ENCODE measurements around the gene FGF5.
A peak's percentile ranks its signal among the peaks of the same experiment; 100 is the strongest.
"Not testable (repeated sequence)": the region's sequence is repeated elsewhere in the genome, so short reads cannot be mapped to it uniquely, and the experiment has no call there.

FGF5 gene

DNA sequence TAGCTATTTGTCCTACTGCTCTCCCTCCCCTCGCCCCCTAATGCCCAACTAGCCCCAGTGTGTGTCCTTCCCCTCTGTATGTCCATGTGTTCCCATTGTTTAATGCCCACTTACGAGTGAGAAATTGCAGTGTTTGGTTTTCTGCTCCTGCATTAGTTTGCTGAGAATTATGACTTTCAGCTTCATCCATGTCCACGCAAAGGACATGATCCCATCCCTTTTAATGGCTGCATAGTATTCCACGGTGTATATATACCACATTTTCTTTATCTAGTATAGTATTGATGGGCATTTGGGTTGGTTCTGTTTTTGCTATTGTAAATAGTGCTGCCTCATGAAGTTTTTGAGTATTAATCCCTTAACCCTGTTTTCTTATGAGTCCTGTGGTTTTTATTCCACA lies 35.4 kb downstream of the FGF5 start:
- DNase-seq = no peak

DNA sequence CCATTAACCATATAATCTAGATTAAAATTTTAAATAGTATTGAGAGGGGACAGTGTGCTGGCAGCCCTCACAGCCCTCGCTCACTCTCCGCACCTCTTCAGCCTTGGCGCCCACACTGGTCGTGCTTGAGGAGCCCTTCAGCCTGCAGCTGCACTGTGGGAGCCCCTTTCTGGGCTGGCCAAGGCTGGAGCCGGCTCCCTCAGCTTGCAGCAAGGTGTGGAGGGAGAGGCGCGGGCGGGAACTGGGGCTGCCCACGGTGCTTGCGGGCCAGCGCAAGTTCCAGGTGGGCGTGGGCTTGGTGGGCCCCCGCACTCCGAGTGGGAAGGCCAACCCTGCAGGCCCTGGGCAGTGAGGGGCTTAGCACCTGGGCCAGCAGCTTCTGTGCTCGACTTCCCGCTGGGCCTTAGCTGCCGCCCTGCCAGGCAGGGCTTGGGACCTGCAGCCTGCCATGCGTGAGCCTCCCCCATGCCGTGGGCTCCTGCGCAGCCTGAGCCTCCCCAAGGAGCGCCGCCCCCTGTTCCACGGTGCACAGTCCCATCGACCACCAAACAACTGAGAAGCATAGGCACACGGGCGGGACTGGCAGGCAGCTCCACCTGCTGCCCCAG lies 36.3 kb downstream of the FGF5 start:
- DNase-seq = no peak

DNA sequence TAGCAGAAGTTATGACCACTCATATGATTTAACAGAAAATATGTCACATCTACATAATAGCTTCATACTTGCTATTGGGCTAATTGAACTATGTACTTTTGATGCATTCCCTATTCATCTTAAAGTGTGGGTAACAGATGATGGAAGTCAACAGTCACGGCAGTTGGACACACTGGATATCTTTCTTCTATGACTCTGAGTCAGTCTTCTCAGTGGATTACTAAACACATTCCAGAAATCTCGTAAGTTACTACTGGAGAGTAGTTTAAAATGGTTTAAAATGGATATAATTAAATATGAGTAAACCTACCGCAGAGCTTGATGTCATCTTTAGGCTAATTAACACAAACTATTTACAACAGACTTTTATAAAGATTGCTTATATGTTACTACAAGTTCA lies 39.0 kb downstream of the FGF5 start:
- DNase-seq = no peak

DNA sequence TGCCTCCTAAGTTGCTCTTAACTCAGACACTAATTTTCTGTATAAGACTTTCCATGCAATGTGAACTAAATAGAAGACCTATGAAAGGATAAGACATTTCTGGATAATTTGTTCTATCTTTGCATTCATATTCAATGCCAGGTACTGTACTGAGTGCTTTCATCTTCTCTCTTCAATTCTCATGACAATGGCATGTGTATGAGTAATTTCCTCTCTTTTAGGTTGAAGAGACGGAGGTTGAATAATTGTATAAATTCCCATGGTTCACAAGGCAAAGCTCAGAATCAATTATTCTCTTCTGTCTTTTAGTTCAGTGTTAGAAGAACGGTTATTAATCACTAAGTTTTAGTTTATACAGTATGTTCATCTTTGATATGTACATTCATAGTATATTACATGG lies 39.8 kb downstream of the FGF5 start:
- no peak for DNase-seq

DNA sequence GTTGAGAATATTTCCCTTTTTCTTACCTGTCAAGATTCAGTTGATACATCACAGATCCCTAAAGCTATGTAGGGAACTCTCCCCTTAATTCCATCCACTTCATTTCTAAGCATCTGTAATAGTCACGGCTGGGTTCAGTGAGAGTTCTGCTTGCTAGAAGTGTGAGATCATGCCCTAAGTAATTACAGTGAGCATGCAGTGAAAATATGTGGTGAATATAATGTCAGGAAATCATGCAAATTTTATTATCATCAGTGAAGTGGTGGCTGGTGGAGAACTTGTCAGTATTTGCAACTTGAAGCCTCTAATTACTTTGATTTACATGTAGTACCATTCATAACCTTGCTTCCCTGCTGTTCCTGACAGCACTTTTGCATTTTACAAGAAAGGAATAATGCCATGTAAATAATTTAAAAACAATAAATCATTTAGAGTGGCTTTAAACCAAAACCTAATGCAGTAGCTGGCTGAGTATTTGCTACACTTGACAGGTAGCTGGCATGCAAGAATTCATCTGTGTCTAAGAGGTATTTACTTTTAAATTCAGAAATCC lies 40.8 kb downstream of the FGF5 start:
- DNase-seq = no peak

DNA sequence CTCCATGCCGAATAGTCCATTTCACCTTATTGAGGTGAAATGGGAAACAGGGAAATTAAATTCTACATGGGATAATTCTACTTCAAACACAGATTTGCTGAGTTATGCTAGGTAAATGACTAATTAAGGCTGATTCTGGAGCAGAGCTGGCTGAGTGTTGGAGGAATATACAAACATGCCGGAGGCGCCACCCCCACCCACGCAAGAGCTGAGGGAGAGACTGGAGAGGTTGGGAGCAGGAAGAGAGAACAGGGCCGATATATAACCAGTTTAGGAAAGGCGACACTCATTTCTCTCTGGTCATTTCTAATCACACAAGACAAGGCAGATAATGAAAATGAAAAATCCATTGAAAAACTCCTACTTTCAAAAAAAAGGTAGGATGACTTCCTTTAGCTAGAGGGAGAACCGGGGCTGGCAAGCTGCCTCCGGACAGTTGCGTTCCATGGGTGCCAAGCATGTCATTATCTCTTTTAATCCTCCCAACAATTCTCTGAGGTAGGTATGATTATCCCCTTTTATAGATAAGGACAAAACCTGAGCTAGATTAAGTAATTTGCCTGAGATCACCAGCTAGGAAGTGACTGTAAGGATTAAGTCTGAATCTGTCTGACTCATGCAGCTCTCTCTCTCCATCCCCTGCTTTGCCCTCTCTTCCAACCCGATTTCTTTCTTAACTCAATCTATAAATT lies 41.5 kb downstream of the FGF5 start:
- no peak for DNase-seq

DNA sequence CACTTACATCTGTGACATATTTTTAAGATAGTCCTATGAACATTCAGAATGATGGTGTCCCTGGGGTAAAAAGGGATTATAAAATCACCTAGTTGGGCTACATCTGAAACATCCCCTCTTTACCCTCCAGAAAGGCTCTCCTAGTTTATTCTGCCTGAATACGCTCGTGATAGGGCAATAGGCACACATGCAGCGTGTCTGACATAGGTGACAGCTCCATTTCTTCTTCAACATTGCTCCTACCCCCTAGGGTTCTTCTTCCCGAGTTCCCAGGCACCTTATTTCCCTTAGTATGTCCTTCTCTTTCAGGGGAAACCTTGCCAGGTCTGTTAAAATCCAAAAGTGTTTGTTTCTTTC lies 42.0 kb downstream of the FGF5 start:
- no peak for DNase-seq

DNA sequence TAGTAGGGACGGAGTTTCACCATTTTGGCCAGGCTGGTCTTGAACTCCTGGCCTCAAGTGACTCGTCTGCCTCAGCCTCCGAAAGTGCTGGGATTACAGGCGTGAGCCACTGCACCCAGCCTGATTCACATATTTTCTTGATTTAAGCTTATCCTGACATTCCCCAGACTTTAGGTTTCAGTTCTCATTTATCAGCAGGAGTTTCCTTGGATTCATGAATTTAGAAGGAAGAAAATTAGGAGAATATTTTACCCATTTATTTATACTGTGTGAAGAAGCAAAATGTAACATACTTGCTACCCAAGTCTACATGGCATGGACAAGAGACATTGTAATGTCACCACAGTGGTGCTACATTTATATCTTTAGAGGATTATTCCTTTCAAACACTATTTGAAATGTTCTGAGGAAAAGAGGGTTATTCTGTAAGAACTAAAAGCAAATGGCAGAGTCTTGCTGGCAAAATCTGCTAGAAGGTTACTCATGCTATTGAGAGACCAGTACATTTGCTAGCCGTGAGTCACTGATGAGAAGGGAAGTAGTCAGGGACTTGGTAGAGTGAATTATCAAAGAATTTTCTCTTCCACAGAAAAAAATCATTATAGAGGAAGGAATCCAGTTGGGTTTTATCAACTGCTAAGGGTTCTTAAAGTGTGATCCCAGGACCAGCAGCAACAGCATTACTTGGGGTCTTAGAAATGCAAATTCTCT lies 43.0 kb downstream of the FGF5 start:
- no peak for DNase-seq

DNA sequence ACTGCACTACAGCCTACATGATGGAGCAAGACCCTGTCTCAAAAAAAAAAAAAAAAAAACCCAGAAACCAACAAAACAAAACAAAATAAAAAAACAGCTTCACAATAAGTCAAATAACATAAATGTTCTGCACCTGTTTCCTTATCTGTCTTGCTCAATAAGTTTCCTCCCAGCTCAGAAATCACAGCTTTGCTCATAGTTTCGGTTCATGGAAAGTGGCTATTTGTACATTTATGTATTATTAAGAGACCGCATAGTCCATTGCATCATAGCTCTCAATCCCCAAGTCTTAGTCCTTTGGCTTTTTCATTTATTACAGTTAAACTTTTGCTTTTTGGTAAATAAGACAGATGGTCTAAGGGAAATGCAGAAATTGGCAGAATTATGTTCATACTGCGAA lies 44.7 kb downstream of the FGF5 start:
- no peak for DNase-seq

DNA sequence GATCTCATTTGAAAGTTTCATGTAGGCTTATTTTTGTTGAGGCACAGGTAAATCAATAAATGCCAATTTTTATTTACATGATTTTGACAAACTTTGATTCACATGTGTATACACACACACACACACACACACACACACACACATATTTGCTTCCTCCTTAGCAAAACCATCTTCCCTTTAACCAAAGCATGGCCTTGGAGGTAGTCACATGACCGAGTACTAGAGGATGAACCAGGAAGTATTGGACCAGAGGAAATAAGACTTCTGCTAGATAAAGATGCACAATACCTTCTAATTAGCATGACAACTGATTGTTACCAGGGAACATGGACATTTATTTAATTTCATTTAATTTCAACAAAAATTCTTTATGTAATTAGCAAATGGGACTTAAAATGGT lies 45.7 kb downstream of the FGF5 start:
- no peak for DNase-seq

DNA sequence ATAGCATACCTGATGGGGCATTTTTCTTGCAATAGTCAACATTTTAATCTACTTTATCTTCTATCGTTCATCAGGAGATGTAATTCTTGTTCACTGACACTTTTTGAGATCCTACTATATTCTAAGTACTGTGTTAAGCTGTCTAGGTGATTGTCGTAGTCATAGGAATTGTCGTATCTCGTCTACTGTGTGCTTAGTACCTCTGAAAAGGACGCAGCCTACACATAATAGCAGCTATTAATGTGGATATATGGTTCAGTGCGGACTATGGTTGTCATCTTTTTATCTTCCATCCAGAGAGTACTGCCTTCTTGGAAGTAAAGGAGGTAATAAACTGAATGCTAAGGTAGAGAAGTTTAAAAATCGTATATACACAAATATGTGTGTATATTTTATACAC lies 47.2 kb downstream of the FGF5 start:
- DNase-seq = no peak

DNA sequence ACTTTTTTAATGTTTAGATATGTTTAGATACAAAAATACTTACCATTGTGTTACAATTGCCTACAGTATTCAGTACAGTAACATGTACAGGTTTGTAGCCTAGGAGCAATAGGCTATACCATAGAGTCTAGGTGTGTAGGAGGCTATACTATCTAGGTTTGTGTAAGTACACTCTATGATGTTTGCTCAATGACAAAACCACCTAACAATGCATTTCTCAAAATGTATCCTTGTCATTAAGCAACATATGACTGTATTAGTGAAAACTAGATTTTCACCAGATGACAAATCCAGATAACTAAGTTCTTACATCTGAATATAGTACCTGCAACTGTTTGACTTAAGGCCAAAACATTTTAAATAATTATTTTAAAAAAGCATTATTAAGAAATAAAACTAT lies 49.4 kb downstream of the FGF5 start:
- not testable (repeated sequence) for DNase-seq

DNA sequence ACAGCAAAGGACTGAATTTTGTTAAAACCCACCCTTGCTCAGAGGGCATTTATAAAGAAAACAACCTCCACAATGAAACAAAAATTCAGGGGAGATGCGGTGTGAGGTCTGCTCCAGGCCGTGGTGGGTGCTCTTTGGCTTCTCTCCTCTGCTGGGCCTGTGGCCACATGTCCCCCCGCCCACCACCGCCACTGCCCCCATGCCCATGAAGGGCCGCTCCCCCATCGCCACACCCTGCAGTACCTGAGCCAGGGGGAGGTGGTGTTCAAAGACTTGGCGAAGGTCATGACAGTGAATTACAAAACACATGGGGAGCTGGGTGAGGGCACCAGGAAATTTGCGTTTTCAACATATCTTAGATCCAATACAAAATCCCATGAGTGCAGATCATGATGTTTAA lies 54.9 kb downstream of the FGF5 start:
- no peak for DNase-seq

DNA sequence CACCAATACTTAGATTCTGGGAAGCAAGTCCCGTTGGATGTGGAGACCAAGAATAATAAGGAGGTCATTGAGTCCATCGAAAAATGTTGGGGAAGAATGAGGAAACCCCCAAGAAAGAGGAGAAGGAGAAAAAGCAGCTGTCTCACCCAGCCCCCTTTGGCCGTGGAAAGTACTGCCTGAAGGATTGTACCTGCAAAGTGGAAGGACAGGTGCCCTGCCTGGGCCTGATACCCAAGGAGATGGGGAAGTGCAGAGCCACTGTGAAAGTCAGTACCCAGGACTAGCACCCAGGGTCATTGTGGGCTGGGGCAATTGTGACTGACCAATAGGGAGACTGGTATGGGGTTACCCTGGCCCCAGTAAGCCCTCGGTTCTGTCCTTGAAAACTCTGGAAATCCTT lies 55.3 kb downstream of the FGF5 start:
- DNase-seq = no peak

DNA sequence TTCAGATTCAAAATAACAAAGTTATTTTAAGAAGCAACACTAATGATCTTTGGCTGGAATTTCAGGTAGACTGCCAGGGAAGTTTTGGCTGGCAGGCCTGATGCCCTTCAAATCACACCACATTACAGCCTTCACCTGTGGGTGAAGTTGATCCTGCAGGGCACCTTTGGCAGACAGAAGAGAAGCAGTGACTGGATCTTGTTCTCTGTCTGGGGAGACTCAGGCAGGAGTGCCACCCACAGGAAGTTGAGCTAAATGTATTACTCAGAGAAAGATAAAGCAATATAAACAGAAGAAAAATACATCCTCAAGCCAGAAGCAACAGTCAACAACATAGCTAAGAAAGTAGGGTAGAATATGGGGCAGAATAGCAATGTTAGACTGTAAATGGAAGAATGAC lies 56.3 kb downstream of the FGF5 start:
- no peak for DNase-seq

DNA sequence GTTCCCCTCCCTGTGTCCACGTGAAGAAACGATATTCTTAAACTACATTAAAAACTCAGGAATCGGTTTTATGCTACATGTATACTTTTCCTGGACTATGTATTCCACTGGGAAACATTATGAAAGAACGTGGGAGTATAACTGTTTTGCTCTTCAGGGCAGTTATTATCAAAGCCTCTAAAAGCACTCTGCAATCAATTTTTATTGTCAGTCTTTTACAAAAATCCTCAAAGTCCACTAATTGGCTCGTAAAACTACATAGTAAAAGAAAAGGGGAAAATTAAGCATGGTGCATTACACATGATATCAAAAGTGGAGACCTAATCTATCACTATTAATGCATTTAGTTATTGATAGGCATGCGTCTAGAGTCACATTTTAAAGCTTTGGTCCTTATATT lies 57.7 kb downstream of the FGF5 start:
- DNase-seq = no peak

DNA sequence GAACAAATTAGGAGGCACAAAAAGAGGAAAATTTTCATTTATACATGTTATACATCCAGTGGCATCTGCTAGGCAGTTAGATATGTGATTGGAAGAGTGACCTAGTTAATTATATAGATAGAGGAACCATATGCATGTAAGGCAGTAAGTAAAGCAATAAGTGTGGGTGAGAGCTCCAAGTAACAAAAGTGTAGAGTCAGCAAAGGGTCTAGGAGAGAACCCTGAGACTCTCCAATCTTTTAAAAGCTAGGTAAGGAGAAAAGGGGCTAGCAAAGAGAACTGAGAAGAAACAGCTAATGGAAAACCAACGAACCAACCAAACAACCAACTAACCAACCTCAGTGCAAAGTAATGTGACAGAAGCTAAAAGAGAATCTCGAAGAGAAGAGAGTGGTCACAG lies 65.2 kb downstream of the FGF5 start:
- no peak for DNase-seq

DNA sequence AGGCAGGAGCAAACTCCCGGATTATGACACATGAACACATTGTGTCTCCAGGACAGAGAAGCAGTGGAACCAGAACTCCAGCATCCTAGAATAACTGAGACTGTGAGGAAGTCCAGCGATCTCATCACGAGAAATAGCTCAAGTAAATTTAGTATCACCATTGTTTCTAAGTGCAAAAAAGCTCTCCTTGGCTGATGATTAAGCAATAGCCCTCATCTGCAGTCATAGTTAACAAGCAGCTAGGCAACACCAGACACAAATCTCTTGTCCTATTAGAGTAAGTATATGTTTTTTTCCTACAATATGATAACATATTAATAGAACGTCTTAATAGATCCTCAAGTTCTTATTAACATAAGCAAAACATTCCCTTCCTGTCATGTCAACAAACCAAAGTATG lies 66.7 kb downstream of the FGF5 start:
- no peak for DNase-seq

DNA sequence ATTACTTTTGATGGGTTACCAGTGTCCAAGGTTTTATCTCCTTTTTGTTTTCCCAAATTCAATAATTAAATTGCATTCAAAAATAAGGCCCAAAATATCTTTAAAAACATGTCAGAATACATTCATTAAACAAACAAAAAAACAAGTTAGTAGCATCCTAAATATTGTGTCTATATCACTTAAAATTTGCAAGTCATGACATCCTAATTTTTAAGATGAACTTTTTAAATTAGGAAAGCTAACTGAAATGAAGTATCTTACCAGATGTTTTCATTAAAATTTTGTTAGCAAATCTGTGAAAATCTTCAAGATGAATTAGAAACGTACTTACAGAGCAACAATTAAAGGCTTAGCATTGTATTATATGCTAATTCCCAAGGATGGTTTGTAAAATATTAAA lies 68.1 kb downstream of the FGF5 start:
- no peak for DNase-seq

DNA sequence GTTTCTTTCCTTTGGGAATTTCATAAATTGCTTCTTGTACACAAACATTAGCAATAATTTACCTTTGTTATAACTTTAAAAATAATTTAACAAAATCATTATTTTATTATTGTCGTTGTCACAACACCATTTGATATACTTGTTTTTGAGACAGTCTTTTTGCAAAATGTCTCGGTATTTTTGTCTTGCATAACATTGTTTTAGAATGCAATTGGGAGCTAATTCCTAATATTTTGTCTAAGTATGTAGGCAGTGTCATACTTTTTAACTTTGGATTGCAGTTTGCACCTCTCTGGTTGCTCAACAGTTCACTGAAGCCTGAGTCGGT lies 68.7 kb downstream of the FGF5 start:
- no peak for DNase-seq

DNA sequence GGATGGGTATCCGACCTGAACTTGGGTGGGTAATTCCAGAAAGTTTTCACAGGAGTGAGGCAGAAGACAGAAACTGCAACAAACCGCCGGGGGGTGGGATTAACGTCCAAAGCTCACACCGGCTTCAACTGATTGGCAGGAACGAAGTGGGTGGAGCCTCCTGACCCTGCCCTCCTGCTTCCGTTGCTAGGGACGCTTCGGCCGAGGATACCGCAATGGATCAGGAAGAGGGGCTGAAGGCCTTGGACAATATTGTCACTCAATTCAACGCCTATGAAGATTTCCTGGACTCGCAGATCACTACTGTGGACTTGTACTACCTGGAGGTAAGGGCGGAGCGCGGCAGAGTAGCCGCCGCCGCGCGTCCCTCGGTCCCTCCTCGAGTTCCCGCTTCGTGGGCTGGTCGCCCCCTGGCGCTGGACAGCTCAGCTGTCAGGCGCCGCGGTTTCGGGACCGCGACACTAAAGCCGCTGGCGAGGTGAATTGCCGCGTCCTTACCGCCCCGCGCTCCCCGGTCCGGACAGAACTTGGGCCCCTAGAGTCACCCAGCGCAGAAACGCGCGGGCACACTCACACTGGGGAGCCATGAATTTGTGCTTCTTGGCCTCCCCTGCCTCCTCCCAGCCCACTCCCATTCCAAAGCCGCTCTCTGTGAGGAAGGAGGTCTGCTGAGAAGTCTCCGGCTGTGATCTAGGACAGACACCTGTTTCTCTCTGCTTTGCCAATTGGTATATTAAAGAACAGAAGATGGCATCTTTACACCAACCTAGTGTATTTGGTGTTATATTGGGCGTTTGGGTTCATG lies 69.3 kb downstream of the FGF5 start, which contains the start of gene CFAP299:
CFAP299 (plus strand) TSS at position 177 of the 805 bp plus-strand sequence.
- DNase-seq = peak; percentile 52 to 78

DNA sequence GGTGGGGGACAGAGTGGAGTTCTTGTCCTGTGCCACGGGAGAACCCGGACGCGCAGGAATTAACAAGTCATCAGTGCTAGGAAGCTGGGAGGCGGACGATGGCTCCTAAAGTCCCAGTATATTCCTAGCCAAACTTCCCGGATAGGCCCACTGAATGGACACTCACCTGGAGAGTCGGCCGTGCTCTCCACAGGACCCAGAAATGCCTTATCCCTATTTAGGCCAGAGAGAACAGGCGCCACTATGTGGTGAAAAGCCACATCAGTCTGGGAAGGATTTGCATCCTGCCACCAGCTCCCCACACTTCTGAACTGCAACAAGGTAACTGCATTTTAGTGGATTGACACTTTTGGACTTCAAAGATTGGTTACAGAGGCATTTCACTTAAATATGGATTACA lies 70.1 kb downstream of the FGF5 start:
- no peak for DNase-seq

DNA sequence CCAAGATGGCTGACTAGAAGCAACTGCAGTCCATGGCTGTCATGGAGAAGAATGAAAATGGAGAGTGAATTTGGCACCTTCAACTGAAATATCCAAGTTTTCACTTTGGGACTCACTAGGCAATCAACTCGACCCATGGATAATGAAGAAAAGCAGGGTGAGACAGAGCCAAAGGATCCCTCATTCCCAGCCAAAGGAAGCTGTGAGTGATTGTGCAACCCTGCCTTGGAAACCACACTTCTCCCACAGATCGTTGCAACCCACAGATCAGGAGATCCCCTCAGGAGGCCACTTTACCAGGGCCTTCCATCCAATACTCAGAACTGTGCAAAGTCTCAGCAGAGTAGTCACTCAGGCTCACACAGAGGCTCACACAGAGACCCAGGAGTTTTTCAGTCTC lies 73.6 kb downstream of the FGF5 start:
- no peak for DNase-seq
